ENCODE data around the gene PAWR.

DNA sequence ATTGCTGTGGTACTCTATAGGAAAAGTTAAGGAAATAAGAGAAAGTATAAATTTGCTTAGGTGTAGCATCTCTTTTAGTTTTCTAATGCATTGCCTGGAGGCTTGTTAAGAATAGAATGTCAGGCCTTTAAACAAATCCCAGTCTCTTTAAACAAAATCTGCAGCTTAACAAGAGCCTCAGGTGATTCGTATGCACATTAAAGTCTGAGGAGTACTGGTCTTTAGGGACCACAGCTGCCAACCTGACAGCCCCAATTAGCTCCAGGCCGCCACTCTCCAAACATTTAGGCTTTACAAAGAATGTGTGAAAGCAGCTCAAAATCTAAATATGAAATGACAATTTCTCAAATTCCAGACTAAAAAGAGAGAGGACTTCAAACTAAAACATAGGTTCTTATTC, 35.7 kb downstream of the PAWR start:
- TF ChIP-seq, protein P1, sequence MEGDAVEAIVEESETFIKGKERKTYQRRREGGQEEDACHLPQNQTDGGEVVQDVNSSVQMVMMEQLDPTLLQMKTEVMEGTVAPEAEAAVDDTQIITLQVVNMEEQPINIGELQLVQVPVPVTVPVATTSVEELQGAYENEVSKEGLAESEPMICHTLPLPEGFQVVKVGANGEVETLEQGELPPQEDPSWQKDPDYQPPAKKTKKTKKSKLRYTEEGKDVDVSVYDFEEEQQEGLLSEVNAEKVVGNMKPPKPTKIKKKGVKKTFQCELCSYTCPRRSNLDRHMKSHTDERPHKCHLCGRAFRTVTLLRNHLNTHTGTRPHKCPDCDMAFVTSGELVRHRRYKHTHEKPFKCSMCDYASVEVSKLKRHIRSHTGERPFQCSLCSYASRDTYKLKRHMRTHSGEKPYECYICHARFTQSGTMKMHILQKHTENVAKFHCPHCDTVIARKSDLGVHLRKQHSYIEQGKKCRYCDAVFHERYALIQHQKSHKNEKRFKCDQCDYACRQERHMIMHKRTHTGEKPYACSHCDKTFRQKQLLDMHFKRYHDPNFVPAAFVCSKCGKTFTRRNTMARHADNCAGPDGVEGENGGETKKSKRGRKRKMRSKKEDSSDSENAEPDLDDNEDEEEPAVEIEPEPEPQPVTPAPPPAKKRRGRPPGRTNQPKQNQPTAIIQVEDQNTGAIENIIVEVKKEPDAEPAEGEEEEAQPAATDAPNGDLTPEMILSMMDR (conservative IDR thresholded peaks at IDR 0.05), result no peak
- no peak for TF ChIP-seq ZFX (IDR thresholded peaks at IDR 0.05)

All from C4-2B (cell line).